Brain microvascular endothelial cell (primary cell): ENCODE measurements around the gene TBX3.

ENCODE experiments used
- DNase-seq: peaks from one replicate; pipeline ENCODE4 v3.0.0-alpha.2; 2020
- H3K27ac ChIP-seq: fragments of 250-450 bp; sonication (Bioruptor Pico); 2 replicates; pipeline ENCODE4 v1.5.1; 2020; ENCODE audit warnings: mild to moderate bottlenecking, moderate library complexity
- H3K27me3 ChIP-seq: fragments of 250-450 bp; sonication (Bioruptor Pico); replicated peaks from 2 replicates; pipeline ENCODE4 v1.5.1; 2020; ENCODE audit warnings: mild to moderate bottlenecking
- H3K36me3 ChIP-seq: fragments of 250-450 bp; sonication (Bioruptor Pico); replicated peaks from 2 replicates; pipeline ENCODE4 v1.5.1; 2020; ENCODE audit warnings: mild to moderate bottlenecking
- H3K4me3 ChIP-seq: 2 replicates; pipeline ENCODE4 v1.5.1; 2011; ENCODE audit warnings: low read depth, mild to moderate bottlenecking, control low read depth, low read length, moderate library complexity
- CTCF ChIP-seq: IDR thresholded peaks from 2 replicates; pipeline ENCODE4 v1.5.1; 2011; ENCODE audit warnings: low read depth, mild to moderate bottlenecking, moderate library complexity, low read length, control low read depth, inconsistent platforms; ENCODE audit errors: missing control alignments
- in situ Hi-C: cut with HindIII; loops from 2 replicates; pipeline ENCODE4 v1.10.0; 2017; ENCODE audit warnings: low sequenced_read_pairs, low pct_ligation_motif_present

TBX3 gene

GRCh38 chr12:114649585-114649984 lies 34.4 kb downstream of the TBX3 start:
- no peaks in the 10 kb centered on the region for H3K36me3 ChIP-seq
- no peak overlapping the region for H3K4me3 ChIP-seq
- no peak for TF ChIP-seq CTCF
- H3K27ac ChIP-seq, result no peak overlapping the region
- DNase-seq, result no peak
- no peaks in the 10 kb centered on the region for H3K27me3 ChIP-seq
- in situ Hi-C loops, result no loop called here

GRCh38 chr12:114648711-114649110 lies 35.3 kb downstream of the TBX3 start:
- TF ChIP-seq CTCF, result no peak
- in situ Hi-C loops, result no loop called here
- Histone ChIP-seq H3K27me3 (no peaks in the 10 kb centered on the region), H3K27ac (no peak overlapping the region), H3K4me3 (no peak overlapping the region), H3K36me3 (no peaks in the 10 kb centered on the region)
- DNase-seq, result no peak

GRCh38 chr12:114638790-114639435 lies 45.1 kb downstream of the TBX3 start:
- DNase-seq, result no peak
- Histone ChIP-seq H3K36me3 (no peaks in the 10 kb centered on the region), H3K27me3 (no peaks in the 10 kb centered on the region), H3K4me3 (no peak overlapping the region), H3K27ac (no peak overlapping the region)
- in situ Hi-C loops, result no loop called here
- TF ChIP-seq CTCF, result no peak

GRCh38 chr12:114636723-114637480 lies 47.1 kb downstream of the TBX3 start:
- Histone ChIP-seq H3K27ac (no peak overlapping the region), H3K4me3 (no peak overlapping the region), H3K27me3 (no peaks in the 10 kb centered on the region), H3K36me3 (no peaks in the 10 kb centered on the region)
- in situ Hi-C loops, result no loop called here
- peak; percentile 67 for TF ChIP-seq CTCF
- DNase-seq, result no peak

- DNase-seq, result no peak
- Histone ChIP-seq H3K27ac (no peak overlapping the region), H3K36me3 (no peaks in the 10 kb centered on the region), H3K27me3 (no peaks in the 10 kb centered on the region), H3K4me3 (no peak overlapping the region)
- in situ Hi-C loops, result no loop called here
- no peak for TF ChIP-seq CTCF
These were observed 52.7 kb downstream of the TBX3 start for GRCh38 chr12:114631242-114631641.
